GM21576 (cell line): ENCODE results near the gene BCL11A.

ENCODE experiments used
- ATAC-seq: cut with Tn5 transposase; IDR thresholded peaks from one replicate; pipeline ENCODE4 v1.9.1; 2021; ENCODE audit warnings: mild to moderate bottlenecking, moderate library complexity; ENCODE audit not compliant: unreplicated experiment

BCL11A gene

GRCh38 chr2:60546756-60547420 lies 6.6 kb downstream of the BCL11A start:
- ATAC-seq: no peak

GRCh38 chr2:60544954-60545560 lies 8.4 kb downstream of the BCL11A start:
- no peak for ATAC-seq

GRCh38 chr2:60544062-60544461 lies 9.4 kb downstream of the BCL11A start:
- ATAC-seq: no peak

DNA sequence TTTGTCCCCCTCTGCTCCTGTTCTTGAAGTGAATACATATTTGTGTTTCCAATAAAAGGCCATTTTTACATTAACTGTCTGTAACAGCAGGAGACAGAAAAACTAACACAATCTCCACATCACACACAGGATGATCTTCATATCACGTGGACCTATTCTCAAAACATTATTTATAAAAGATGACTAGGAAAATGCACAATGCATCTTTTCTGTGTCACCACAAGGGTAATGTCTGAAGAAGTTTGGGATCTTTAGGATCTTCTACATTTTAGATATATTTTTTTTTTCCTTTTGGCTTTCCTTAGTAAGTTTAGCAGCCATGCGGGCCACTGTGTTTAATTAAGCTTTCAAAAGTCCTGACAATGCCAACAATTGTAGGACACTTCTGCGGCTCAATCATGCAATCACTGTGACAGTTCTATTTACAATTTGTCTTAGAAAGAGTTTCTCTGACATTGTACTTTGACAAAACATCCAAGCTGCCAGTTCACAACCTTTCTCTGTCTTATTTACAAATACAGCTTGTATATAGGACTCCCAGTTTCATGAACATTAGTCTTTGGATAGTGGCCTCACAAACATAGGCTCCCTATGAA lies 12.3 kb downstream of the BCL11A start:
- ATAC-seq: no peak

- no peak for ATAC-seq
These were observed 13.4 kb downstream of the BCL11A start for GRCh38 chr2:60540074-60540473.

DNA sequence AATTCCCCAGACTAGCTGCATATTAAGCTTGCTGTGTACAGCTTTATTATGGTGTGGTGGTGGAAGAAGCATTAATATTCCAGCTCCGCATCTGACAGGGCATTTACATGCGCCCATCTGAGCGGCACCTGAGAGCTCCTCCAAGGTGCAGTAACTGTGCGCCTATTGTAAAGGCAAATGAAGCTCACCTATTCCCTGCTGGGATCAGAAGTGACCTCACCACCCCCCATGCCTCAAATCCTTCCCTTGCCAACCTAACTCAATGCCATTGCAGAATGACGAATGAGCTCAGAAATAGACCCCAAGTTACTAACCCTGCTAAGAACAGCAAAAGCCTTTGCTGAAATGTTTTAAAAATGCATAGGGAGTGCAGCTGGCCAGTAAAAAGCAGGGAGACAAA lies 14.3 kb downstream of the BCL11A start:
- no peak for ATAC-seq

DNA sequence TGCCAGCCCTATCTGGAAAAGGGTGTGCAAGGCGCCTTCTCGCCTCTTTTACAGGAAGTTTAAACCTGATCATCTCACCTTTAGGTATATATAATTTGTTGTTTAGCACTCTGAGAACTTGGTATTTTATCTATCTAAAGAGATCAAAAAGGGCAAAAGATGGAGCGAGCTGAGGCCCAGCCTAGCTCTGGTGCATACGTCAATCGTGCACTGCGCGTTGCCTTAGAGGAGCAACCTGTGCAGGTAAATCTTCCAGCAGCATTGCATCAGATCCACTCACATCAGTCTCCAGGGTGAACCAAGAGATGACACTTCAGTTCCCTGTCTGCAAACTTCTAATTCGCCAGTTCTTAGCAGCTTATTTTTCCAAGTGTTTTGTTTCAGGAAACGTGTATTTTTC lies 15.4 kb downstream of the BCL11A start:
- ATAC-seq: no peak

DNA sequence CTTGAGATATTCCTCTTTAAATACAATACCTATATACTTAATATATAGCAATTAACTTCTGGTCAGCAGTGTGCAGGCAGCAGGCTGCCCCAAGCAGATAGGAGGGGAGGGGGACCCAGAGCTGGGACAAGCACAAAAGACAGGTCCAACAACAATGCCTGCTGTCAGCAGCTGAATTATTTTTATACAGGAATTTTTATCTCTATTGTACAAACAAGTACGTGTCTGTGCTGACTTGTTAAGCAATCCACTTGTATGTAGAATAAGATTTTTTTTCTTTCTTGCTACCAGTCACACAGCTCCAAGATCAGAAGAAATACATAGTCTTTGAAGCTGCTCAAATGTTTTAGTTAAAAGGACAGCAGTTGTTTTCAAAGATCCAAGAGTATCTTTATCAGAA lies 16.7 kb downstream of the BCL11A start:
- no peak for ATAC-seq

GRCh38 chr2:60535685-60536312 lies 17.7 kb downstream of the BCL11A start:
- peak; percentile 82 for ATAC-seq

DNA sequence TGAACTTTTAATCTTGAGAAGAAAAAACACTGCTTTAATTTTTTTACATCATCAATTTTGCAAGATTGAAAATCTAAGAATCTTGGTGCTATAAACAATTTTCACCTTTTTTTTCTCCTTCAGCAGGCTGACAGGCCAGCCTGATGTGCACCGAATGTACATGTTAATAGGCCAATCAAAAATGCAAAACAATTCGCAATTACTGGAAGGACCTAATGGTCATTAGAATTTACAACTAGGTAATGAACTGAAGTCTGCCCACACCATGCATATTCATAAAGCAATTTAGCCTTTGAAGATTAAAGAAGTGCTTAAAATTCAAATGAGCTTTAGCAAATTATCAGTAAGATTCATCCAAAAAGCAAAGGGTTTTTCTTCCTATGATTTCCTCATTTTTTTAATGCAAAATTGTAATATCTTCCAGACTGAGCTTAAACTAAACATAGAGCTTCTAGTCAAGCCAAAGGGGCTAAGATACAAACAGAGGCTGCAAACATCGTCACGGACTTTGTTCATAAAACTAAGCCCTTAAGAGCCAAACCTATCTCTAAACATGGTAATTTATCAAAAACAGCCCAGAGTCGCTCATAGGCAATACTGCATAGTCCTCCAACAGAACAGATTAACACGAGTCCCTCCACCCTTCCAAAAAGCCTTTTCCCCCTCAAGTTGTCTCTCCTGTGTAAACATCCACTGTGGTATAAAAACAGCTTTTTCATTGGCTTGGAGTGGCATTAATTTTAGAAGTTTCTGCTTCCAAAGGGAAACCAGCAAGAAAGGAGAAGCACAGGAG lies 18.4 kb downstream of the BCL11A start:
- ATAC-seq: no peak

DNA sequence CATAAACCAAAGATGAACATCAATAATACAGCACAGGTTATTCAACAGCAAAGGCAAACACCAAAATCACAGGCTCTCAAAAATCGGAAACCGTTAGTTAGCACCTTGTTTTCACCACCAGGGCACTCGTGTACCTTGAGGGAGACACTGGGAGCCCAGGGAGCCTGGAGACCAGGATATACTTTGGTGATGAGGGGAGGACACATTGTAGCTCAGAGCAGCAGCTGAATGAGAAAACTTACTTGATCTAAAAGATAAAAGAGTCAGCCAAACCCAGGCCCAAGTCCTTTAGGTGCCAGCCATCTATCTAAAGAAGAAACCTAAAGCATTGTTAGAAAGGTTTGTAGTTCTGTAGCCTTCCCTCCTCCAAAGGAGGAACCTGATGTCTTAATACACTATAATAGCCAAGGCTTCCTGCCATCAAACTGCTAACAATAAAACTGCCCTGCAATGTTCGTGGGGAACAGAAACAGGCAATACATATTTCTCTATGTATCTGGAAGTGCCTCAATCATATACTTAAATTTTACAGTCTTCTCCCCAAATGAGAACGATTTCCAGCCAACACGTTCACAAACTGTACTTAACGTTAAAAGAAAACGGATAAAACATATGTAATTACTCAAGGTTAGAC lies 19.3 kb downstream of the BCL11A start:
- ATAC-seq: no peak

- no peak for ATAC-seq
These were observed 20.1 kb downstream of the BCL11A start for GRCh38 chr2:60533101-60534051.

GRCh38 chr2:60532421-60532820 lies 21.0 kb downstream of the BCL11A start:
- no peak for ATAC-seq

- no peak for ATAC-seq
These were observed 21.7 kb downstream of the BCL11A start for GRCh38 chr2:60531701-60532133.

- peak; percentile 45 for ATAC-seq
These were observed 22.7 kb downstream of the BCL11A start for GRCh38 chr2:60530660-60531281.

DNA sequence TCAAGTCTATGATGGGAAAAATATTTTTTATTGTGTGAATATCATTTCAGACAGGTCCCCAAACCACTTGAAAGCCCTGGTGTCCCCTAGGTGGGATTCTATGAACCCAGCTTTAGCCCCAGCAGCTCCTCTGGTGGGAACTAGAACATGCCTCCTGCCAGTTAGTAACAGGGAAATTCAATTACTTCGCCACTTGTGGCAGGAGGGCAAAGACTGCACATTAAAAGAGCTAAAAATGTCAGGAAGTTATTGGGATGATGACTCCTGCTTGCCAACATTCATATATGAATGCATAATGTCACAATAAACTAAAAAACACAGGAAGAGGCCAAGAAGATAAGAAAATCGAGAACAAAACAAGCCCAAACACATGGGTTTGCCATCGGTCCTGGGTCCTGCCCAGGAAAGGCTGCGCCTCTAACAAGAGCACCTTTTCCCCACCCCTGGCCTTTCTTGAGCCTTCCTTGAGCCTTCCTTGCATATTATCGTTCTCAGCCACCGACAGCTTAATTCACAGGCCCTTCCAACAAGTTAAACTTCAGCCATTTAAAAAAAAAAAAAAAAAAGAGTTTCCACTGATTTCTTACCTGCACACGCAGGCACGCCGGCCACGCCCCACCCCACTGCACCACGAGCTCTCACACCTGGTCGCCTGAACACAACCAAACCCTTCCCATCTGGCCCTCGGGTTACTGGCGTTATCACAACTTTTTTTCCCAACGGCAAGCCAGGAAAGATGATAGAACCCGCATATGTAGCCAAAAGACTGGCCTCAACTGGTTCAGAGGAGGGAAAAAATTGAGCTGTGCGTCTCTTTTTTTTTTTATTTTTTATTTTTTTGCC lies 23.4 kb downstream of the BCL11A start:
- ATAC-seq: no peak

DNA sequence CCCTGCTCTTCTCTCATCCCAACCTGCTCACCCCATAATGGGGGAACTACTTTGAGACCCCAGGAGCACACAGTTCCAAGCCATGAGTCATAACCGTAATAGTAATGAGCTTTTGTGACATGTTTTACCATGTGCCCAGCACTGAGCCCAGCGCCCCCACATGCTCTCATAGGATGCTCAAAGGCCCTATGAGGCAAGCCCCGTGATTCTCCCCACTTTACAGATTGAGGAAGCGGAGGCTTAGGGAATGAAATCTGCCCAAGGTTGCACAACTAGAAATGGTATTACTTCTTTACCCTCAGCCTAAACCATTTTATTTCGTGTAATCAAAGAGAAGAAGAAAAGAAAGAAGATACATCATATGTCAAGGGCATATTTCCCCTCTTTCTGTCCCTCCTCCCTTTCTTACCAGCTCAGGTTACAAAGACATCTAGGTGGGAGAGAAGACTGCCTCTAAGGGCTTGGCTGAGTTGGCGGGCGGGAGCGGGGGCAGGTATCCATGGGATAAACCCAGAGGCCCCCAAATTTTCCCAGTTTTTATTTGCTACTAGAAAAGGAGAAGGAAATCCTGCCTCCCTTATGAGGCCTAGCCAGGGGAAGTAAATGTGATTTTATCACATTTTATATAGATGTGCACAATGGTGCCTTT lies 24.2 kb downstream of the BCL11A start:
- ATAC-seq: no peak
